Suppressor macrophage (primary cell): ENCODE data around the gene PRR18.

ENCODE experiments used
- DNase-seq, 4 experiments: peaks; one replicate each; pipeline ENCODE4 v3.0.0-alpha.2; 2020 to 2022

The PRR18 gene

DNA sequence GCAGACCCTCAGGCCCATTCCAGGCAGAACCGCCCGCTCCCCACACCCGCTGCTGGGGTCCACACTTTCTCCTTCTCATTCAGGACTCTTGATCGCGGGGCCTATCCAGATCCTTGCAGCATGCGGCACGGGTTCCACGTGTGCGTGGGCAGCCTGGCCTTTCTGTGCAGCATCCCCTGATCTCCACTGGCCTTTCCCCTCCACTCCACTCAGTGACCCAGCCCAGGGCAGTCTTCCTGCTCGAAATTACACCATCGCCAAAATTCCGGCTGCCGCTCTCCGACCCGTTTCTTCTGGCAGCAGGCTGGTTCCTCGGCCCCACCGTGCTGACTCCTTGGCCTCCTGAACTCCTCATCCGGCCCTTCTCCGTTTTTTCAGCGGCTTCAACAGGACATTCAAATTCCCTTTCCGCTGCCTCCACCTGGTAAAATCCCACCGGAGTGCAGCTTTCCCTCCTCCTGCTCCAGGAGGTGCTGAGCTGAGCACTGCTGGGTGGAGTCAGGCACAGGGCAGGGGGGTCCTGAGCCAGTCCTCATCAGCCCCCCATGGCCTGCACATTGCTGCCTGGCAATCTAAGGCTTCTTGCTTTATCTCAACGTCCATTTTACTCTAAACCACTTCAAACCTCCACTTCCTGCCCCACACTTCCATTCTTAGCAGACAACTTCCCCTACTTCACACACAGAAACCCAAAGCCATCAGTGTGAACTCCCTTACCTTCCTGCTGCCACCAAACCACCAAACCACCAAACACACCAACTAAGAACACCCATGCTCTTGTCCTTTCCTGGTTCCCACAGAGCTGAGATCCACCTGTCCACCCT is 25.2 kb upstream of the PRR18 start:
- DNase-seq = peak in 2 of 4 experiments; percentile 10 to 31

DNA sequence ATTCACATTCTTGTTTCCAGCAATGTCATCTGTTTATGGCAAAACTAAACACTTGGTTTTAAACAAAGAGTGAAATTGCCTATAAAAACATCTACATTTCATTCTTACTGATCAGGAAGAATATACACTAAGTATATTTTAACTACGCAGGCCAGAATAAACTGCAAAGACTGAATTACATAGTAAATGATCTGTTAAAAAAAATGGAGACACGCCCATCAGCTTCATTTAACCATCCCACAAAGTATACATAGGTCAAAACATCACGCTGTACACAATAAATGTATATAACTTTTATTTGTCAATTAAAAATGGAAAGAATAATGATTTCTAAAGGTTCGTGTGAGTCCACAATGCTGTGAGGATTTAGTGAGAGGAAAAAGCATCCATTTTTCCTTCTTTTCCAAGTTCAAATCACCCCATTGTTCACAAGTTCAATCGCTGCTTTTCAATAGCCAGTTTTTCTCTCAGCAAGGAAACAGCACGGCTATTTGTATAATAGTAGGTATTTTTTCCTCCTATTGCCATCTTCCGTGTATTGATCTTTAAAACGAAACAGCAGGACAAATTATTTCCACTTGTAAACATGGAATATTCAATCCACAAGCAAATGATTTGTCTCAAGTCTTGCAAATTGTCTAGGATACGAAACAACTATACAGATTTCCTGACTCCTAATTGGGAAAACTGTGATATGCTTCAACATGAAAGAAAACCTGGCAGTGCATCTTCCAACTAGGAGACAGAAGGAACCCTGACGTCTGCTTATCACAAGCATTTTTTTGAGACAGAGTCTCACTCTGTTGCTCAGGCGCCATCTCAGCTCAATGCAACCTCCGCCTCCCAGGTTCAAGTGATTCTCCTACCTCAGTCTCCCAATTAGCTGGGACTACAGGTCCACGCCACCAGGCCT is 23.6 kb upstream of the PRR18 start:
- no peak for DNase-seq

DNA sequence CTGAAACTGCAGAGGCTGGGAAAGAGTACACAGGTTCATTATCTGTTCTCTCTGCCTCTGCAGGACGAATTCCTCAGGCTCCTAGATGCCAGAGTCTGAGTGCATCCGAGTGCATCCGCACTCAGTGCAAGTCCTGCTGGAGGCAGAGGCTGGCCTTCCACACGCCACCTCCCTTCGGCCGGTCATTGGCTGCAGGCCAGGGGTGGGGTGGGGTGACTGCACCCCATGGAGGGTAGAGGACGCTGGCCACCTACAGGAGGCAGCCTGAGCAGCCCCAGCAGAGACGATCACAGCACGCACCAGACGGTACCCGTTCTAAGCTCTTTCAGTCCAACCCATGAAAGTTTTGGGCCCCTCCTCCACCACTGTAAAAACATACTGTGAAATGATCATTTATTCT is 22.4 kb upstream of the PRR18 start:
- DNase-seq = peak in 1 of 4 experiments; percentile 28

DNA sequence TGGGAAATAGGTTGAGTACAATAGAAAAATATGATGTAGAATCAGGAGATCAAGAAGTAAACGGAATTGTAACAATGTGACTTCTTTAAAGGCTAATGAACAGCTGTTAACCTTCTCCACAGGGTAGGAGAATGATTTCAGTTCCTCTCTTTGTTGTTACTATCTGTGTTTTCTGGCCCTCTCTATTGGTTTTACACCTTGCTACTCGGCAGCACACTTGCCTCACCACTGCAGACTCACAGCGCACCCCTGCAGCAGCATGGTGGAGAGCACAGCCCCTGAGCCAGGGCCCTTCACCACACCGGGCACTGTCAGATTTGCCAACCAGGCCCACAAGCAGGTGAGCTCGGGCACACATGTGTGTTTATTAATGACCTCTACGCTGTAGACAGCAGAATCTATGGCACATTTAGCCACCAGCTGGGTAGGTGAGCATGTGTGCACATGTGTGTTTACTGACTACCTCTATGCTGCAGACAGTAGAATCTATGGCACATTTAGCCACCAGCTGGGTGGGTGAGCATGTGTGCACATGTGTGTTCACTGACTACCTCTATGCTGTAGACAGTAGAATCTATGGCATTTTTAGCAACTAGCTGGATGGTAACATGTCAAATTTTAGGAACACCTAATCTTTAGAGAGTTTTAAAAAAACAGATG is 17.3 kb upstream of the PRR18 start:
- DNase-seq = no peak

DNA sequence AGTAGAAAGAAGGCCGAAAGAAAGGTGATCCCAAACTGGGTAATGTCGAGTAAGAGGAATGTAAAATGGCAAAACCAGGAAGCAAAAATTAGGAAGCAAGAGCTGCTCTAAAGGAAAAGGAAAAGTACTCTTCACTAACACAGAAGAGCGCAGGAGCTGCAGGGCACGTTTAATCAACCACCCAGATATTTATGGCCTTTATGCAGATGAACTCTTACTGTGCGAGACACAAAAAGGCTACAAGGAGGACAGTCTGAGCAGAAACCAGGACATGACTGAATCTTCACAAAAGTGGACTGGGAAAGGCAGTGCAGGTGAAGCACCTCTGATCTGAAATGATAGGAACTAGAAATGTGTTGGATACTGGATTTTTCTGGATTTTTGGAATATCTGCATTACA is 15.2 kb upstream of the PRR18 start:
- no peak for DNase-seq

DNA sequence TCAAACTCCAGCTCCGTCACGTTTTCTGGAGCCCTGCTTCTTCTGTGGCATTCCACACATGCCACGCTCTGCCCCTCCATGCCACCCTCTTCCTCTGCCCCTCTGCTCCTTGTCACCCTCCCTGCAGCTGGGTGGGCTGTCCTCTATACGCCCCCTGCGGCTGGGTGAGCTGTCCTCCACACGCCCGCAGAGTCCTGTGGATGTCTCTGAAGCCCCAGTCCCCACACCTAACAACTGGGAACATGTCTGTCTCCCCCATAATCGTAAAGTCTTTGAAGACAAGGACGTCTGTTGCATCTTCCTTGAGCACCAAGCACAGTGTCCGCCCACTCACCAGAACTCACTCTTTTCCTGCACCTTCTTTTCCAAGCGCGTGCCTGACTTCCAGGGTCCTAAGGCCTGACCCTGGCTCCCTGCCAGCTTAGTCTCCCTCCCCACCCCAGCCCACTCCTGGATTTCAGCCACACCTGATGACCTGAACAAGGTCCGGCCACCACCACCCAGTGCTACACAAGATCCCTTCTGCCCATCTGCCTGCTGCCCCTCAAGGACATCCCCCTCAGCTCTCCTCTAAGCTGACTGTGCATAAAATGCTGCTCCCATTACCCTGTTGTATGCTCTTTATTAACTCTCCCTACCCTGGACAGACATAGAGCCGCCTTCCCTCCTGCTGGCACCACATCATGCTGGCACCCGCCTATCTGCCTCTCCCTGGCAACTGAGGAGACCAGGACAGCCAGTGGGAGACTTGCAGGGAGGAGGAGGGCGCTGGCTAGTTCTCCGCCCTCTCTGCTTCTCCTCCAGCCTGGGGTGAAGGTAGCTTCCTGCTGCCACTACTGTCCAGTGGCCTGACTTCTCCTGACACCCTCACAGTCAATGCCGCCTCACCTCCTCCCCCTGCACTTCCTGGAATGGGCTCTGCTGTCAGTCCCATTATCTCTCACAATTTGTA is 10.7 kb upstream of the PRR18 start:
- no peak for DNase-seq

DNA sequence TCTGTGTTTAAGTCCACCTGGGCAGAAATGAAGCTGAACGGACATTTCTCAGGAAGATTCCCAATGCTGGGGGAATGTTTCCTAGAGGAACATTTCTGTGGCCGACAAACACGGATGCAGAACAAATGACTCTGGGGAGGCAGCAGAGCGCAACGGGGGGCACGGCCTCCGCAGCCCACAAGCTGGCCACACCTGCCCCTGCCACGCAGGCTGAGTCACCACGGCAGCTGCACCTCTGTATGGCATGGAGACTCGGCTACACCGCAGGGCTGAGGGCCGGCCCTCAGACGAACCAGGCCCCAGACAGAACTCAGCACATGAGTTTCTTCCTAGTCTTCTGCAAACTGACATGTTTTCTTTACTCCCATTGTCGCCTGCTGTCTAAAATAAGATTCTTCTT is 10.0 kb upstream of the PRR18 start:
- no peak for DNase-seq

DNA sequence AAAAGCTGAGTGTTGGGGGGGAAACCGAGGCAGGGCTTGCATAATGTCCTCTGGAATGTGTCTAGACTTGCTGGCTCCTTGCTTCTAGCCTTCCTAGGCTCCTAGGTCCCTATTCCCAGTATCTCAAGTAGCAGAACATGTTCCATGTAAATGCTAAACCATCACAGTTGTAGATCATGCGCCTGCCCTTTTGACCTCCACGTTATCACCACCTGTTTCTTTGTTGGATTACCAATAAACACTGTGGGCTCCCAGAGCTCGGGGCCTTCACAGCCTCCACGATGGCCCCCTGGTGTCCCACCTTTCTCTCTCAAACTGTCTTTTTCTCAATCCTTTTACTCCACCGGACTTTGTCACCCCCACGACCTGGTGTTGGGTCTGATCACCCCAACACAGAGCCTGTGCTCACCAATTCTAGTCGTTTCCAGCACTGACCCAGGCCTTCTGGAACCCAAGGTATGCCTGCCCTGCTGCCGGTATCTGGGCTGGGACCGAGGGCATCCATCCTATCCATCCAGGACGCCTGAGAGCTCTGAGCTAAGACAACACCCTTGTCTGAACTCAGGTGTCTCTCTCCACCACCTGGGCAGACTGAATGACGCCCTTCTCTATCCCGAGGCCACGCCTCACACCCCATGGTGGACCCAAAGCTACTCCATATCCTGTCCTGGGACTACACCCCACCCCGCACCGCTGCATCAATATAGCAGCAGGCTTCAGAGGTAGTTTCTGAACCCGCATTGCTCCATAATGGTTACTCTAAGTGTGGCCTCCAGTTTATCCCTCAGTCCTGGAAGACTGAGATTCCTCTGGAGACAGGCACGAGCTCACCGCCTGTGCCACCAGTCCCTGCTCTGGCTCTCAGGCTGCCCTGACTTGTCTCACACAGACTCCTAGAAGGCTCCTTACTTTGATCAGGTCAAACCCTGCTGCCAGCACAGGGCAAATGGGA is 9.3 kb upstream of the PRR18 start:
- no peak for DNase-seq

DNA sequence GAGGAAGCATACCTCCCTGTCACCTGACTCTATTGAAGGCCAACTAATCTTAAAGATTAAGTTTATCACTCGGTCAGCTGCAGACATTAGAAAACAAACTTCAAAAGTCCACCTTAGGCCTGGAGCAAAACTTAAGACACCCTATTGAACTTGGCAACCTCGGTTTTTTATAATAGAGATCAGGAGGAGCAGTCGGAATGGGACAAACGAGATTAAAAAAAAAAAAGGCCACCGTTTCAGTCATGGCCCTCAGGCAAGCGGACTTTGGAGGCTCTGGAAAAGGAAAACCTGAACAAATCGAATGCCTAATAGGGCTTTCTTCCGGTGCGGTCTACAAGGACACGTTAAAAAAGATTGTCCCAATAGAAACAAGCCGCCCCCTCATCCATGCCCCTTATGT is 7.2 kb upstream of the PRR18 start:
- no peak for DNase-seq

DNA sequence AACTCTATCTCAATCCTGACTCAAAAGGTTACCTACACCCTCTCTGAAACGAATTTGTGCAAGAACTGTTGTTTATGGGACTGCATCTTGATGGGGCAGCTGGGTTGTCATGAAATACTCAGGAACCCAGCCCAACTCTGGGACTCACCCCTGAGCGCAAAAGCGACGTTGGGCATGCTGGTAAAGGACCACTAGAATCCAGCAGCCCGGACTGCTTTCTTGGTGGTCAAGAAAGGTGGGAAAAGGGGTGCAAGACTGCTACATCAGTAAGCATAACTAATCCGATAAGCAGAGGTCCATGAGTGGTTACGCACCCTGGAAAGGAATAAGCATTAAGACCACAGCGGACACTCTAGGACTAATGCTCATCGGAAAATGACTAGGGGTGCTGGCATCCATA is 6.3 kb upstream of the PRR18 start:
- no peak for DNase-seq

DNA sequence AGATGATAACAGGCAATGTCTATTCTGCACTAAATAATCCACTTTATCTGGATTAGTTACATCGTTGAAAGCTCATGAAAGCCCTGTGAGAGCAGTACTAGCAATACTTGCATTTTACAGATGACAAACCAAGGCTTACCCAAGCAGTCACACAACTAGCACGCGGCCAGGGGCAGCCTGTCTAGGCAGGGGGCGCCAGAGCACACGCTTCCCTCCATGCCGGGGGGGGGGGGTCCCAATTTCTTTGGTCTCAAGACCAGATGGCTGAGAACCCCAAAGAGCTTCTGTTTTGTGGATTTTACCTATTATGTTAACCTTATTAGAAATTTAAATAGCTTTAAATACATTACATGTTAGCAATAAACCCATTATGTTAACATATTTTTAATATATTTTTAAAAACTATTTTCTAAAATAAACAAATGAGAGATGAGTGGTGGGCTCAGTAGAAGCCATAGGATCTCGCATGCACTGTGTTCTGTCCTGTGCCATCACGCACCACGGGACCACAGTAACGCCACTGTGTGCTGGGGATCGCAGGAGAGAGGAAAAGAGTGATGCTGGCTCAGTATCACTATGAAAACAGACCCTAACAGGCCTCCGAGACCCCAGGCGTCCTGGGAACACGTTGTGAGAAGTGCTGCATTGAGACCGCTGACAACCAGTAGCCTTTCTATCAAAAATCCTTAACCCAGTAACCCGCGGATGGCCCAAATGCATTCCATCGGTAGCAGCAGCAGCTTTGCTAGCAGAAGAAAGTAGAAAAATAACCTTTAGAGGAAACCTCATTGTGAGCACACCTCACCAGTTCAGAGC is 5.3 kb upstream of the PRR18 start:
- DNase-seq = peak; percentile 75 to 88 (median 80)

DNA sequence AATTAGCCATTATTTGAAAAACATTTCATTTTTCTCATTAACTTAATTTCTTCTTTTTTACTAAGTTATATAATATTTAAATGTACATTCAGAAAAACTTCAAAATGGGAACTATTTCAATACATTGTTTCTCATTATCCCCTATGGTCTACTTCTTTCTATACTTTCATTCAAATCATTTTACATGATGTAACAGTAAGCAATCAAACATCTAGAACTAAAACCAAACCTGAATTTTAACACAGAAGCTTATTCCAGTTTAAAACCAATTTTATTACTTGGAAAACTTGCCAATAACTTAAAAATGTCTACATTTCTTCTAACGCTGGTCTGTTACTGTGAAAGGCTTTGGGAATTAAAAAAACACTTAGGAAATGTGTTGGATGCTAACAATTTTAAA is 4.6 kb upstream of the PRR18 start:
- no peak for DNase-seq

DNA sequence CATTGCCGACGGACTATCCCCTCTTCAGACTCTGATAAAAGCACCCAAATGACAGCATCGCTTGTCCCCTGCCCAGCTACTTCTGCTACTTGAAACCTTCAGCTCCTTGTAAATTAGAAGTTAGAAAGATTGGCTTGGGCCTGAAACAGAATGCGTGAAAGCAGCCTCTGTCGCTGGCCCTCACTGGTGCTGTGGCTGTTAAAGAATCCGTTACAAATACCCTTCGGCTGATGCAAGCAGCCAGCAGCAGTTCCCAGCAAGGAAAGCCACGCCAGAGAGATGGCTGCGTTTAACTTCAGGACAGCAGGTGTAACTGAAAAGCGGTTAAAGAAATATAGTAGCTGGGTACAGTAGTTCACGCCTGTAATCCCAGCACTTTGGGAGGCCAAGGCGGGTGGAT is 2.4 kb upstream of the PRR18 start:
- no peak for DNase-seq

DNA sequence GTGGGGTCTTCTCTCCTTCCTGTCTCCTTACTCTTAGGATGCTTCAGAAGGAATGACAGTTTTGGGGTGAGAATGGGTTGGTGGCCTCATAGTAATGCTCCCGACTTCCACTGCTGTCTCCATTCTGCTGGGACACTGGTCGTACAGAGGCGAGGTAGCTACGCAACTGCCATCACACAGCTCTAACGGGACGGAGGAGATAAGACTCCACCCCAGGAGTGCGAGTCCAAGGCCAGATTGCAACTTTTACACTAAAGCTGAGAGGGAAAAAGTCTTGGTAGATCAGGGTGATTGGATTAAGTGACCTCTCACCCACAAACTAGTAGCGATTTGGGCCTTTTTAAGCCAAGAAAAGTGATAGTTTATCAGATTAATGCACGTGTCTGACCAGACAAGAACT is 1.8 kb upstream of the PRR18 start:
- DNase-seq = no peak

DNA sequence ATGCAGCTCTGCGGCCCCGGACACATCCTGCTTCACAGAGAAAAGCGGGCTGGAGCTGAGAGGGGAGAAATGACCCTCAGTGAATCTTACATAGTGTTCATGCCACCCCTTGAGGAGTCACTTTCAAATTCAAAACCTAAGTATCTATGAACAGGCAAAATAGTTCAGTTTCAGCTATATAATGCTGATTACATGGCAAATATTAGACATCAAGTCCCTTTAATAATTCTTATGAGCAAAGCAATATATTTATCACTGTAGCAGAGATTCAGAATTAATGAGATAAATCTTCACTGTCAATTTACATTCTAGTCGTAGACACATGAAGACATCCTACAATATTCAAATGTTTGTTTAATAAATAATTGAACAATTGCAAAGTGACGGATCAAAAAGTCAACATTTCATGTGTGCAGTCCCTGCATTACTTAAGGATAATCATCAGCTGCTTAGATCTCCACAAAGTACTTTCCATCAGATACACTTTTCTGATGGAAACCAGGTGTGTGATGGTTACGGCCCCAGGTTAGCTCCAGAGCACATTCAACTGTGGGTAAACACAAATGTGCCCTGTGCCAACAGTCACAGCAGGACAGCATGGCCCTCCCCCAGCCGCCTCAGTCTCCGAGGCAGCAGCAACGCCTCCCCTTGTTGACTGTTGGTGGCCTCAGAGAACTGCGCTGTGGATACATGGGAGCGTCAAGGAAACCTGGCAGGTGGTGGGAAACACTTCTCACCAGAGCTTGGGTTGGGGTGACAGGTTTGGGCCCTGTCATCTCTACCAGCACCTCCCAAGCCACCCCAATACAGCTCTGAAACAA is 787 bp upstream of the PRR18 start:
- no peak for DNase-seq

DNA sequence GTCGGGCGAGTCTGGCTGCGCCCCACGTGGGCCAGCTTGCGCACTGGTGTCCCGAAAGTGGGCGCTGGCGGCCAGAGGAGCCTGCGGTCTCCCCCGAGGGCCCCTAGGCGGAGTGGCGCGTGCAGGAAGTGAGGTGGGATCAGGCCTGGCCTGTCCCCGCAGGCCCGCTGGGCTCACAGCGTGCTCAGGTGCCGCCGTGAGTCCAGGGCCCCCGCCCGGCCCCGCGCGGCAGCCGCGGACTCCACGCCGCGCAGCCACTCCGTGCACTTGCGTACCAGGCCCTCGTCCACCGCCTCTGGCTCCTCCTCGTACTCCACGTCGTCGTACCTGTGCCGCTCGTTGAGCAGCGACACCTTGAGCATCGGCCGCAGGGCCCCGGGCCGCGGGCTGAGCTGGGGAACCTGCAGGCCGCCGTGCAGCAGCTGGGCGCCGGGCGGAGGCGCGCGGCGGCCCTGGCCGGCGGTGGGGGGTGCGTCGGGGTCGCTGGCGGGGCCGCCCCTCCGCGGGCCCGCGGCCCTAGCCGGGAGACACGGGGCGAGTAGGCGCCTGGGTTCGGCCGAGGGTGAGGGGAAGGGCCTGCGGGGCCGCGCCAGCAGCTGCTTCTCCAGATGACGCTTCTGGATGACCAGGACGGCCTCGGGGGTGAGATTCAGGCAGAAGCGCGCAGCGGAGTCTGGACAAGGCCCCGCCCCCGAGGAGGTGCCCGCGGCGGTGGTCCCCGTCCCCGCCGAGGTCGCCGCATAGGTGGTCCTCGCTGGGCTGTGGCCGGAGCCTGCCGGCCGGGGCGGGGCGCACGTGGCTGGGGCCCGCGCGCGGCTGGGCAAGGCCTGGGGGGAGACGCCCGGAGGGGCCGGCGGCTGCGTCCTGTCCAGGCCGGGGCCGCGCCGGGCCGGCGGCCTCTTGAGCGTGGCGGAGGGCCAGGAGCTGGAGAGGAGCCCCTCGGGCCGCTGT is 835 bp downstream of the PRR18 start:
- DNase-seq = peak in 2 of 4 experiments; percentile 19 to 25

DNA sequence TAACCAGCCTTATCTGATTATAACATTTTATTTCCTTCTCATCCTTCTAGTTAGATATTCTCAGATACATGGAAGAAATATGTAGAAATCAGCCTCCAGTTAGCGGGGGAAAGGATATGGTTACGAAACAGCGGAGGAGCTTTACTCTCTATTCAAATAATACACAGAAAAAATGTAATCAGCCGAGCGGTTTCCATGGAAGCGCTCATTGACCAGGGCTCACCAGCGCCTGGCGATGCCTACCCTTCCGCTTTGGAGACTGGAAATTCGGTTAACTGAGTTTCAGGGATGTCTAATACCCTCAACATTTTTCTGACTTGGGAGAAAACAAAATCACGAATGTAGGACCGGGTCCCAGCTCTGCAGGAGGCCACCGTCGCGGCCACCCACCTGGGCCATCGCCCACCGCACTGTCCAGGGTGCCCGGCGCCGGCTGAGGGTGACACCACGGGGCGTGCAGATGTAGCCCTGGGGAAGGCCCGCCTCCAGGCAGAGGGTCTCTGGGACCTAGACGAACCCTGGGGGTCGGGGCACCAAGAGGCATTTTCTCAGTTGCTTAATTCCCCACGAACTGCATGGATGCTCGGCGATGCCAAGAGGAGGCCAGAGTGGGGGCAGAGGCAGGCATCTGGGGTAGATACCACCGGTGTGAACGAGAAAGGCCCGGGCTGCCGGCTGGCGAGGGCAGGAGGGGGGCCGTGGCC is 1.7 kb downstream of the PRR18 start:
- DNase-seq = no peak
